Kidney tubule cell (primary cell): ENCODE data around the gene SYF2.
"Not testable (repeated sequence)": the region's sequence is repeated elsewhere in the genome, so short reads cannot be mapped to it uniquely, and the experiment has no call there.

ENCODE experiments used
- DNase-seq: peaks from one replicate; pipeline ENCODE4 v3.0.0-alpha.2; 2018; ENCODE audit warnings: low spot score

SYF2 gene

DNA sequence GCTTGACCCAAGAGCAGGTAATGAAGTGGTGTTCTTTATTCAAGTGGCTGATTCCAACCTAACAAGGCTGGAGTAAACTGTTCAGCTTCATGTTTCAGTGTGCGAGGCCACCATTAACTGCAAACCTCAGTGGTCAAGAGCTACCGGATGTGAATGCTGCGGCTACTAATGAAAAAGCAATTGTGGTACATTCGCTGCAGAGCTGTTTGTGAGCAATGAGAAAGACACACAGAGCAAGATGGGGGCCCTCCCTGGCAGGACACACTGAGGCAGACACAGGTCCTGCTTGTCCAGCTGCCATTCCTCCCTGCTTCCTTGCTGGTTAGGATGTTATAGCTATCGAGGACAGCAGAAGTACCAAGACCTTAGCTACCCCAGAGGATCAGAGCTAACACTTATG lies 26.1 kb downstream of the SYF2 start:
- no peak for DNase-seq

DNA sequence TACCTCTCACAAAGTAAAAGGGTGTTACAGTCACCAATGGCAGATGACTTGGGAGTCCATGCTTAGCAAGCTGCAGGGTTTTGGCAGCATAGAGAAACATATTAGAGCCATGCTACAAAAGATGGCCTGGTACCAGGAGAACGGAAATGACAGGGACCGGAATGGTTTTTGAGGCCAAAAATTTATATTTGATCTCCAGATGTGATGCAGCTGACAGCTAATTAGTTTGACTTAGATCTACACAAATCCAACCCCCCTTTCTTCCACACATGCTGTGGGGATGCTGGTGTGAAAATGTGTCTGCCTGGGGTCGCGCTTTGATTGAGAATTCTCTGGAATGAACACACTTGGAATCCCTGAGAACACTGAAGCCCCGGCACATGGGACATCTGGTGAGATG lies 26.5 kb downstream of the SYF2 start:
- DNase-seq = no peak

DNA sequence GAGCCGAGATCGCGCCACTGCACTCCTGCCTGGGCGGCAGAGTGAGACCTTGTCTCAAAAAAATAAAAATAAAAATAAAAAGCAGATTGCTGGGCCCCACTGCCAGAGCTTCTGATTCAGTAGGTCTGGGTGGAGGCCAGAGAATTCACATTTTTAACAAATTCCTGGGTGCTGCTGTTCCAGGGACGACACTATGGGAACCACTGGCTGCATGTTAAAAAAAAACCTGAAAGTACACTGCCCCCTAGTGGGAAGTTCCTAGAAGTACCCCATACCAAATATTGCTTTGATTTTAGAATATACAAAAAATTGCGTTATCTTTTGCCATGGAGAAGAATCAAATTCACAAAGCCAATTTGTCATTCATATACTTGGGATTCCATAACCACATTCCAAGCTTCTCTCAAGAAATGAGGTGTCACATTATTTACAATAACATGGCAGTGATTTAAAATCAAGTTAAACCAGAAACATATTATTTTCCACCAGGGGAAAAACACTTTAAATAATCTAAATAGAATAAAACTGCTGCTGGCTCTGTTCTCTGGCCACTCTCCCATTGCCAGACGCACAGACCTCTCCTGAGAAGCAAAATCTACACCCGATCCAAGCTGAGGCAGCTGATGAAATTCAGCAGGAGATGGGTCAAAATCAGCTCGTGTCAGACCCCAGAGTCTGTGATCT lies 27.4 kb downstream of the SYF2 start:
- DNase-seq = peak; percentile 53

DNA sequence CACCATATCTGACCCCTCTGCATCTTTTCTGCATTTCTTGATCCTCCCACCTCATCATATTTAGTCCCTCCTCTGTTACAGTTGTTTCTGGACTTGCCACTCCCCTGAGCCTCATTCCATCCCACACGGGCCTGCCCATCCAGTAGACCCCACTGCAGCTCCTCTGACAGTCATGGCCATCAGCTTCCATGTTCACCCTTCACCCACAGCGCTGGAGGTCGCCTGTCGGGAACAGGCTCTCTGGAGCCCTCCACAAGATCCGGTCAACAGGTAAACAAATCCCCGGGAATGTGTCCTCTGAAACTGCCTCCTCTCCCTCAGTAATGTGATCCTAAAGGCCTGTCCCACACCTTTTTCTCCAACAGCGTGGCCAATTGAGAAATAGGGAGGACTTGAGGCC lies 31.3 kb downstream of the SYF2 start:
- no peak for DNase-seq

DNA sequence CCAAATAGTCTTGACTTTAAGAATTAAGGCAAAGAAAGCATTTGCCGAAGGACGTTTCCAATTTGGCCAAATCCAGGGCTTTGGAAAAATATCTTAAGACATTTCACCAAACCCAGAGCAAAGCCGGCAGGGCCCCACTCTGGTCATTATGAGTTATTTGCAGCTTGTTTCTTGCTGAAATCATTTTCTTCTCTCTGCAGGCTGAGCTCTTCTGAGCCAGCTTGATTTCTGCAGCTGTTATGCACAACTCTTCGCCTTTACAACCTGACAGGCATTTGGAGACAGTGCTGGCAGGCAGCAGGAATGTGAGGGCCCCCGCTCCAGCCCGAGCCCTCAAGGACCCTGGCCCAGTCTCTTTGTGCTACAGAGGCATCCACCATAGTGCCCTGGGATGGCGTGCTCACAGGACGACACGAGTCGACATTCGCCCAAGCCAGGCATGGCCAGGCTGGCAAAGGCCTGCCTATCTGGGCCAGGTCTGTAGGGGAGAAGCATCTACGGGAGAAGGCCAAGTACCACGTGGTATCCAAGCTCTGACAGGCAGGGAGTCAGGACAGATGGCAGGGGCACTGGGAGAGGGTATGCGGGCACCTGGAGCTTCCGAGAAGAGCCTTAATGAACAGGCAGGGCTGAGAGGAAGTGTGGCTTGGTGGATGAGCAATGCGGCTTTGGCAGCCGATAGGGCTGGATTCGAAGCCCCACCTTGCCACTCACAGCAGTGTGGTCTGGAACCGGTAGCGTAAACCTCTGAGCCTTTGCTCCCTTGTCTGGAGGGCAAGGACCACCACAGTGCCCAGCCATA lies 32.3 kb downstream of the SYF2 start:
- no peak for DNase-seq

DNA sequence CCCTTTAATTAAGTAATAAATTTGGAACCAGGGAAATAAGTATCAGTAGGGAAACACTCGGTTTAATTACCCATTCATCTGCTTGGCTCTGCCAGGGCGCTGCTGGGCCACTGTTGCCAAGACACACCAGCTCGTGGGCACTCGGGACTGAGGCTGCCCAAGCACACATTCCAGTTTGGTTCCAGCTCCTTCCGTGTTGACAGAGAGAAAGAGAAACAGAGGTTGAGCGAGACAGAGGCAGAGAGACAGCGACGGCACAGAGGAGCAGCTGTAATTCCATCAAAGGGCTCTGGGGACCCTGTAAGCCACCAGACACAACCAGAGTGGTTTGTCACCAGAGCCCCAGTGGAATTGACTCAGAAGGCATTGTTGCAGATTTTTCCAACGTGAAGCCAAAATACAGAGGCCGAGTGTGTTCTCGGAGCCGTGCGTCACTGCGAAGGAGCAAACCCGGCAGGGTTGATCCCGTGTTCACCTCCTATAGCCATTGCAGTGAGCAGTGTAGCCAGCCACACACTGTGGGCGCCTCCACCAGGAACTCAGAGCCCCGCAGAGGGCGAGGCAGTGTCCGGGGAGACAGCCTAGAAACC lies 33.5 kb downstream of the SYF2 start:
- peak; percentile 30 for DNase-seq

DNA sequence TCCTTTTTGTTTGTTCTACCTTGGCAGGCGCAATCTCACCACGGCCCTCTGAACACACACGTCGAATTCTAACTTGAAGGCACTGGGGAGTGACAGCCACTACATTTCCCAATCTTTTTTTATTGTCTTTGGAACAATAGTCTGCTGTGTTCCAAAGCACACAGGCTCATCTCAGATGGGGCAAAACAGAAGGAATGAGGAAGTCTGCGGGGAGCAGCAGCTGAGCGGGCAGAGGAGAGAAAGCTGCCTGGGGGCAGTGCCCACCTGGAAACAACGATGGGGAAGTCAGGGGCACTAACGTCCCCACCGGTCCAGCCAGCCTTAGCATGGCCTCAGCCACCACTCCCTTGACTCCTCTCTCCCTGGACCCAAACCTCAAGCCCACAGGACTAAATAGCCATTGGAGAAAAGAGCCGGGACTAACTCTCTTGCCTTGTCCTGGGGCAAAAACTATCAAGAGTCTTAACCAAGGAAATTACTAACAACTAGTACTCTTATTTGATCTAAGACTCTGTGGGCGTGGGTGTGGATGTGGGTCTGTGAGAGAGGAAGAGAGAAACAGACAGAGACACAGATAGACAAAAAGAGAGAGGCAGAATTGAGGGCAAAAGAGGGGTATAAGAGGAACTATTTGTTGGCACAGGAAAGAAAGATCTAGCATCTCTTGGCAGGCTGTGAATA lies 34.2 kb downstream of the SYF2 start:
- DNase-seq = peak; percentile 62

DNA sequence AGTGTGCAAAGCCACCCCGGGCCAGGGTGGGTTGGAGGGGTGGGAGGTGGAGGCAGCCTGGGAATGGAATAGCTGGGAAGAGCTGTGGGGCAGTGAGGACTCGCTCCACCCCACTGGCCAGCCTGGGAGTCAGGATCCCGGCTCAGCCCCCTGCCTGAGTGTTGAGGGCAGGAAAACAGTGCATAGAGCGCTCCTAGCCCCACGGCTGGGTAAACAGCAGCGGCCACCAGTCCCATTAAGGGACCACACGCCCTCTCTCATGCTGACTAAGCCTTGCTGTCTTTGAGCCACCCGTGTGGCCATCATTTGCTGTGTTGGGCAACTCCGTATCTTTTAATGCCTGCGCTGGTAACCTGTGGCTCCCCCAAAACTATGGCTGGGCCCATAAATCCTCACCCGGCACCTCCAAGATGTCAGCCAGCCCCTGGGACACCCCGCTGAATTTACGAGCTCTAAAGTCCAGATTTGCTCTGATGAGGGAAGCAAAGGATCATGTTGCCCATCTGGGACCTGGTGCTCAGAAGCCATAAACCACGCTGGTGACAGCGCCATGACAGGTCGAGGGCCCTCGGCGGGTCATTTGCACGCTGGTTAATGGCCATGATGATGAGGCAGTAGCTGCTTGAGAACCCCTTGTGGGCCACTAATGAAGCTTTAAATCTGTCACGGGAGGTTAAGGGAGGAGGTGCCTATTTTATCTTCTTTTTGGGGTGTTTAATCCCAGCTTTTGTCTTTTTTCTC lies 34.9 kb downstream of the SYF2 start:
- DNase-seq = no peak

DNA sequence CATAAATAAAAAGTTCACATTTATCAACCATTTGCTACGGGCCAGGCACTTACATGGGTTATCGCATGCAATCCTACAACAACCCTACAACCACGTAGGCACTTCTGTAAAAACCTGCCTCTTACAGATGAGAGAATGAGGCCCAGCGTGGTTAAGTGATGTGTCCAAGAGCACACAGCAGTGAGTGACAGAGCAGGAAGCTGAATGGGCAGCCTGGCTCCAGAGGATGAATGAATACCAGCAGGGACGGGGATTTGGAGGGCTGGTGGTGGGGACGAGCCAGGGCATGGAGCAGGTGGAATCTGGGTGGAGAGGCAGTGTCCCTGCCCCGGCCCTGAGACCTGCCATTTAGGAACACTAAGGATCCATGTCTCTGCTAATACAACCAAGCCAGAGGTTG lies 35.5 kb downstream of the SYF2 start:
- no peak for DNase-seq

DNA sequence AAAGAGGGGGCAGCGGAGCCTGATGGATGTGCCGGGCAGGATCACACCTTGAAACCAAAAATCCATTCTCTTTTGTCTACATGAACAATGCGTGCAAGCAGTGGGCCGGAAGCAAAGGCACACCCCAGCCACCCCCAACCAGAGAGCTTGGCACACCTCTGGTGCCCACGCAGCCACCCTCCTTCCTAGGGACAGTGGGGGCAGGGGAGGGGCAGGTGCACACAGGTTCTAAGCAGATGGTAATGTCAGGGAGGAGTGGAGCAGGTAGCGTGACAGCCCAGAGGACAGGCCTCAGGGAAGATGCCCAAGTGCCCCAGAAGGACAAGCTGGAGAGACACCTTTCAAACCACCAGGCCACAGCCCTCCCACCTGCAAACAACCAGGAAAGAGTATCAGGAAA lies 36.5 kb downstream of the SYF2 start:
- no peak for DNase-seq

DNA sequence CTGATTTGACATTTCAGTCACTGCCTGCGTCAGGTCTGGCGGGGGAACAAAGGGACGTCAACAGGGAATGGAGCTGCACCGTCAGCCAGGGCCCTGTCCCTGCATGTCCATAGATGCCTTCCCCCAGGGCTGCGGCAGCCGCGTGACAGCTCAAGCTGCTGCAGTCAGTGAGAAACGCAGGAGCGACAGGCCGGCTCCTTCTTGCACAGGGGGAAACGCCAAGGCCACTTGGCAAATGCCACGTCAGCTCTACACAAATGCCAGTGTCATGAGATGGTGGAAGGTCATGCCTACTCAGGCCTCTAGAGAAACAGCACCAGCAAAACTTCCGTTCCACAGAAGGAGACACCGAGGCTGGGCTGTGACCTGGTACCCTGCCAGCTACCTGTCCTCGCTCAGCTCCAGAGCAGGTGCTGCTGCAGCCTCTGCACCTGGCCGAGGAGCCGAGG lies 37.7 kb downstream of the SYF2 start:
- peak; percentile 11 for DNase-seq

DNA sequence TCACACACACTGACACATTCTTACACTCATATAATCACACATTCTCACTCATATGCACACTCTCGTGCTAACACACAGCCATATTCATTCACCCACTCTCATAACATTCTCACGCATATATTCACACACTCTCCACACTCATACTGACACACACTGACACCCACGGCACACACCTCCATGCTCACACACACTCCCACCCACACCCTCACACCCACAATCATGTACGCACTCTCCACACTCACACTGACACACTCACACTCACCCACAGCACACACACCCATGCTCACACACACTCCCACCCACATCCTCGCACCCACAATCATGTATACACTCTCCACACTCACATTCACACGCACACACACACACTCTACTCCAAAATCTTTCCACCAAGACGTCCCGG lies 38.2 kb downstream of the SYF2 start:
- DNase-seq = no peak

DNA sequence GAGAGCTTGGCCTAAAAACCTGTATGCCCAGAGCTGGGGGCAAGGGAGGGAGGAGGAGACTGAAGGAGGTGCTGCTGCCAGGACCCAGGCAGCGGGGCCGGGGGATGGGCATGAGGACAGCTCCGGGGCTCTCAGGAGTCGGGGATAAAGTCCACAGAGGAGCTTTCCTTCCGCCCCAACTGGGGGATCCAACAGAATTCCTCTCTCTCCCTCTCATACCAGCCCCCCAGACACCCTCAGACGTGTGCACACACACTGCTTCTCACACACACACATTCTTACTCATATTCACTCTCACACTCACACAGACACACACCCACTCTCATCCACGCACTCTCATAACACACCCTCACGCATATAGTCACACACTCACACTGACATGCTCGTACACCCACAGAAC lies 39.1 kb downstream of the SYF2 start:
- DNase-seq = no peak

DNA sequence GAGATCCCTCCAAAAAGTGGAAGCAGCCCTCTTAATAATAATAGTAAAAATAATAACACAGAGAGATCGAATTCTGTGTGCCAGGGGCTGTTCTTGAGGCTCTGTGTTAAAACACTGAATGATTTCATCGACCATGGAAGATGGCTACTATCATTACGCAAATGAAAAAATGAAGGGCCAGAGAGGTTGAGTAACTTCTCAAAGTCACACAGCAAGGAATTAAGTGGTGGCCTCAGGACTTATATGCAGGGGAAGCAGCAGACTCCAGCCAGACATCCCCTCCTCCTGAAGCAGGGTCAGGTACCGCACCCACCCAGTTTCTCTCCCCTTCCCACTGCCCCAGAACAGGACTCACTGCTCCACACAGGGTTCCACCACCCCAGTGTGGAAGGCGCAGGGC lies 40.1 kb downstream of the SYF2 start:
- DNase-seq = no peak

DNA sequence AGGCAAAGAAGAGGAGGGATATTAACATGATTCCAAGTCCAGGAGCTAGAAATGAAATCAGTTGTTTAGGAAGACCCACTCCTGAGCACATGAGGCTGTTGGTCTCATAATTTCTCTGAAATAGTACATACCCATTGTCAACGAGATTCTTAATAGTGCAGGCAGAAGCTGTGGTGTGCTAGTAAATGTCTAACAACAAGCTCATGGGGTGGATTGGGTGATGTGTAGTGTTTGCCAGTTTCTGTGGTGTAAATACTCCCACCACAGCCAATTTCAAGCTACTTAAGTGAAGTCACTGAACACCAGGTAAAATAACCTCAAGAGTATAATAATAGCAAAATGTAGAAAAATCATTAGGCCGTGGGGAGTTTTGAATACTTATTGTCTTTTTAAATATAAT lies 42.0 kb downstream of the SYF2 start:
- no peak for DNase-seq

DNA sequence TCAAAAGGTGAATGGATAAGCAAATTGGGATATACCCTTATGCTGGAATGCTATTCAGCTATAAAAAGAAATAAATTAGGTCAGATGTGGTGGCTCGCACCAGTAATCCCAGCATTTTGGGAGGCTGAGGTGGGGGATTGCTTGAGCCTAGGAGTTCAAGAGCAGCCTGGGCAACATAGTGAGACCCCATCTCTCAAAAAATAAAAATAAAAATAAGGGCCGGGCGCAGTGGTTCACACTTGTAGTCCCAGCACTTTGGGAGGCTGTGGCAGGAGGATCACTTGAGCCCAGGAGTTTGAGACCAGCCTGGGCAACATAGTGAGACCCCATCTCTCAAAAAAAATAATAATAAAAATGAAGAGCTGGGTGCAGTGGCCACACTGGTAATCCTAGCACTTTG lies 44.4 kb downstream of the SYF2 start:
- not testable (repeated sequence) for DNase-seq

DNA sequence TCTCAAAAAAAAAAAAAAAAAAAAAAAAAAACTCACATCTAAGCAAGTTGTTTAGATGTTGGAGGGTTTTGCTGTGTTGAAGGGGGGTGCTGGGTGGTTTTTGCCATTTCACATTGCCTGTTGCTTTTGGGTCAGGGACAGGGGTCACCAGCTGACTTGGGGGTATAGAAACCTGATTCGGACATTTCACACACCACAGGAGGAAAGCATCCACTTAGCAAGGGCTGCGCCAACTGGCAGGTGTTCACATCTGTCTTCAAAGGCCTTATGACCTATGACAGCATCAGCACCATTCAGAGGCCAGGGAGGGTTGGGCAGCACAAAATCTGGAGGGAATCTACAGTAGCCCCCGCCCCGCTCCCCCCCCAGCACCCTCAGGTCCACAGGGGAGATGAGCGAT lies 45.2 kb downstream of the SYF2 start:
- DNase-seq = no peak

DNA sequence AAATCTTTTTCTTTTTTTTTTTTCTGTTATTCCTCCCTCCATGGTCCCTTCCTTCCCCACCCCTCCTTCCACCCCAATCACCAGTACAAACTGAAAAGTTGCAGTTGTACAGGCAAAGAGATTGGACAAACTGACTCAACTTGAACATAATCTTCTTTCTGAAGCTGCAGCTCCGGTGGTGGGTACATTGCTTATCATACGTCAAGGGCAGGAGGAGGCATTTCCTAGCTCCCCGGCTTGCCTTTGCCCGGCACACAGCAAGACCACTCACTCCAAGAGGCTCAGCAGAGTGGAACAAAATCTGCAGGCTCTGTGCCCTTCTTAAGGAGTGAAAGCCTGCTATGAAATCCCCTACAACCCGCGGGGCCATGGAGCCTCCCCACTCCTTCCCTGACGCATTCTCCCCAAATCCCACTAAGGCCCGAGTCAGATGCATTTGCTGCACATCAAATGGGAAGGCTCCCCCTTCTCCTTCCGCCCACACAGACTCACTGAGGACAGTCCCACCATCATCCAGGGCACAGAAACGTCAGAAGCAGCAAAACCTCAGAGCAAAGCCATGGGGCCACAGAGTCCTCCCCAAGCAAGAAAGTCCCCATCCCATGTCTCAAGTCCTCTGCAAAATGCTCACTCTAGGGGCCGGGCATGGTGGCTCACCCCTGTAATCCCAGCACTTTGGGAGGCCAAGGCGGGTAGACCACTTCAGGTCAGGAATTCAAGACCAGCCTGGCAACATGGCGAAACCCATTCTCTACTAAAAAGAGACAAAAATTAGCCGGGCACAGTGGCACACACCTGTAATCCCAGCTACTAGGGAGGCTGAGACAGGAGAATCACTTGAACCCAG lies 45.9 kb downstream of the SYF2 start:
- DNase-seq = no peak

DNA sequence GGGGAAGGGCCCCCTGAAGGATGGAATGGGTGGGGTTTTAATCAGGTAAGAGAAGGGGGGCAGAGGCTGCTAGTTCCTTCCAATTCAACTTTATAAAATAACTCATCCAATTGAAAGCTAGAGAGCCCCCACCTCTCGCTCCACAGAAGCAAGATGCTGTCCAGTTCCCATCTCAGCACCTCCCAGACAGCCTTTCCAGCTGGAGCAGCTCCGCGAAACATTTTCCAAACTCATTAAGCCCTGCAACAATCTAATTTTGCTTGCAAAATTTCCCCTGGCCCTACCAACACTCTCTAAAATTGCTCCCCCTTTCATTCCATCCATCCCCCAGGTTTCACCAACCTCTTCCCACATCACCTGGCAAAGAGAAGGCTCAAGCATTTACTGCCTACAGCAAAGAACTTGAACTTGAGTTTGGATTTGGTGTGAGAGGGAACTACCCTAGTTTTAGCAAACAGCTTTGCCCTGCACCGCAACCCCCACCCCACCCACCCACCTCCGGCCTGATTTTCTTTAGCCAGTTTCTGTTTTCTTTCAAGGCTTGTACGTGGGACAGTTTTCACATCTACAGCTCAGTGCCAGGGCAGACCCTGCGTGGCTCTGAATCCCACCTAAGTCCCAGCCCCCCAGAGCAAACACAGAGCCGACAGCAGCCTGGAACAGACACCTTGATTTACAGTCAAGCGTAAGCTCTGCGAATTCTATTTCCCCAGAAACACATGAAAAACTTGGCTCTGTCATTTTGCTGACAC lies 46.7 kb downstream of the SYF2 start:
- no peak for DNase-seq

DNA sequence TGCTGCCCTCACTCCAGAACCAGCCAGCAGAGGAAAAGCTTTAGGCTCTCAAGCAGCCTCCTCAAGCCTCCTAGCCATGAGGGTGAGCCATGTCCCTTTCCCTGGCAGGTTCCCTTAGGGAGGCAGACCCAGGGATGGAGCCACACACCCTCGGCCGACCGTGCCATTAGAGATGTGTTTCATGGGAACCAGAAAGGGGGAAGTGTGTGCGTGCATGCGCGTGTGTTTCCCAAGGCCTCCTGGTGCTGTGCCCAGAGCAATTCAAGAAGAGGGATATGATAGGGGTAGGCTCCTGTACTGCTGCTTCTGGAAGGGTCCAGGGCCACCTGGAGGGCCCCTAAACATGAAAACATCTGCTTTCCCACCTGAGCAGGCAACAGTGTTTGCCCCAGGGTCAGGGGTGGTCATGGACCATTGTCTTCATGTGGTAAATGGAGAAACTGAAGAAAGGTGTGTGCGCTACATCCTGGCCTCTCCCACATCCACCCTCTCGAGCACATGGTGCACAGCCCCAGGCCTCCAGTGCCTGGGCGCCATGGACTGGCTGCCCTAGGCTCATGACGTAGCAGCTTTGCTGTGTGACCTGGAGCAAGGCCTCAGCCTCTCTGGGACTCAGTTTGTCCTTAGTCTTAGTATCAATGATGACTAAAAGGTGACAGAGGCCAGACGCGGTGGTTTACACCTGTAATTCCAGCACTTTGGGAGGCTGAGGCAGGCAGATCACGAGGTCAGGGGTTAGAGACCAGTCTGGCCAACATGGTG lies 48.1 kb downstream of the SYF2 start:
- no peak for DNase-seq
